Measurements from ENCODE around the gene EHMT1.

EHMT1 gene

GRCh38 chr9:137793196-137793841, 174.5 kb downstream of the EHMT1 start:
- no peak for TF ChIP-seq CTCF (IDR thresholded peaks at IDR 0.05; ENCODE audit: low read depth, low read length)
- no peaks in the 10 kb centered on the region for H3K27me3 ChIP-seq
- no peak for DNase-seq
- no peaks in the 10 kb centered on the region for H3K9me3 ChIP-seq
- H3K4me3 ChIP-seq (ENCODE audit: low read depth, low read length): no peak overlapping the region
- H3K36me3 ChIP-seq: peaks cover 57% of the 10 kb centered on the region
- no peaks in the 10 kb centered on the region for H3K4me1 ChIP-seq

DNA sequence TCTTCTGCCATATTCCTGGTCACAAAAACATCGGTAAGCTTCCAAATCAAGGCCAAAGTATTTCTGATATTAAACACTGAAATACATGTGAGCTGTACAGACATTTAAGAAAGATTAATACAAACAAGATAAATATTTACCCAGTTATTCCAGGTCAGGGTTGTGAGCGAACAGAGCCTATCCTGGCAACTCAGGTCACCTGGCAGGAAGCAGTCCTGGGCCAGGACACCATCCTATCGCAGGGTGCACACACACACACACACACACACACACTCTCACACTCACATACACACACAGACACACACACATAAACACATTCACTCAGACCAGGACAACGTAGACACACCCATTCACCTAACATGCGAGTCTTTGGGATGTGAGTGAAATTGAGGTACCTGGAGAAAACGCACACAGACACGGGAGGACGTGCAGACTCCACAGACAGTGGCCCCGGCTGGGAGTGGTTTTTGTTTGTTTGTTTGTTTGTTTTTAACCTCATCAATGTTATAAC, 176.4 kb downstream of the EHMT1 start:
- Histone ChIP-seq H3K4me3 (ENCODE audit: low read depth, low read length) (no peak overlapping the region), H3K4me1 (no peaks in the 10 kb centered on the region), H3K36me3 (peaks cover 66% of the 10 kb centered on the region), H3K27me3 (no peaks in the 10 kb centered on the region), H3K9me3 (no peaks in the 10 kb centered on the region)
- TF ChIP-seq CTCF (IDR thresholded peaks at IDR 0.05; ENCODE audit: low read depth, low read length): no peak
- no peak for DNase-seq

- Histone ChIP-seq H3K27me3 (no peaks in the 10 kb centered on the region), H3K9me3 (no peaks in the 10 kb centered on the region), H3K36me3 (peaks cover 69% of the 10 kb centered on the region), H3K4me1 (no peaks in the 10 kb centered on the region), H3K4me3 (ENCODE audit: low read depth, low read length) (no peak overlapping the region)
- TF ChIP-seq CTCF (IDR thresholded peaks at IDR 0.05; ENCODE audit: low read depth, low read length): no peak
- DNase-seq: no peak
These were observed 178.7 kb downstream of the EHMT1 start for GRCh38 chr9:137797206-137798120.

DNA sequence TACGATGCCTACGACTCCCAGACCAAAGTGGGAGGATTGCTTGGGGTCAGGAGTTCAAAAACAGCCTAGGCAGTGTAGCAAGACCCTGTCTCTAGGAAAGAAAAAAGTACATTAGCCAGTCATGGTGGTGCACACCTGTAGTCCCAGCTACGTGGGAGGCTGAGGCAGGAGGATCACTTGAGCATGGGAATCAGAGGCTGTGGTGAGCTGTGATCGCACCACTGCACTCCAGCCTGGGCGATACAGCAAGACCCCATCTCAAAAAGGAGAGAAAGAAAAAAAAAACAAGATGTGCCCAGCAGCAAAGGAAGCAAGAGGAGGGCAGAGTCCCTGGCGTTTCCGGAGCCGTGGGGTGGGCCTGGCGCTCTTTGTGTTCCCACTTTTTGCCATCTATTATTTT, 179.3 kb downstream of the EHMT1 start:
- H3K4me3 ChIP-seq (ENCODE audit: low read depth, low read length): no peak overlapping the region
- DNase-seq: no peak
- H3K27me3 ChIP-seq: no peaks in the 10 kb centered on the region
- TF ChIP-seq CTCF (IDR thresholded peaks at IDR 0.05; ENCODE audit: low read depth, low read length): no peak
- no peaks in the 10 kb centered on the region for H3K4me1 ChIP-seq
- H3K36me3 ChIP-seq: peaks cover 69% of the 10 kb centered on the region
- no peaks in the 10 kb centered on the region for H3K9me3 ChIP-seq

DNA sequence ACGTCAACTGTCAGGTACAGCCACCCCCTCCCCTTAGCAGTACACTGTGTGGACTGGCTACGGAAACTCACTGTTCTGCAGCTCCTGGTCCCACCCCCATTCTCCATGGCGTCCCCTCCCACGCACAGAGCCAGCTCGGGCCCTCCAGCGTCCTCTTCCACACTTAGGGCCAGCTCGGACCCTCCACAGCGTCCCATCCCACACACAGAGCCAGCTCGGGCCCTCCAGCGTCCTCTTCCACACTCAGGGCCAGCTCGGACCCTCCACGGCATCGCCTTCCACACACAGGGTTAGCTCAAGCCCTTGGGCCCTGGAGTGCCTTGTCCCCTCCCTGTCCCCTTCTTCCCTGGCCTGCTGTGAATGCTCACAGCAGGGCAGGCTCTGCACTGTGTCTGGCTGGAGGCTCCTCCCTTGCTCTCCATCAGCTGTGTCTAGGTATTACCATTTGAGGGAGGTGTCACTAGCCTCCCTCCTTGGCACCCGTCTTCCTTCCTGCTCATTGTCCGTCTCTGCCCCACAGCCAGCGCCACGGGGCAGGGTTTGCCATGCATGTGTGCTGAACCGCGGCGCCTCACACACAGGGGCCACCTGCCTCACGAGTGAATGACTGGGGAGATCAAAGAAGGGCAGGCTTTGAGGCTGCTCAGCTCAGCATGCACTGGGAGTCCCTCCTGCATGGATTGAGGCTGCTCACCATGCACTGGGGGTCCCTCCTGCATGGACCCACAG, 180.3 kb downstream of the EHMT1 start:
- Histone ChIP-seq H3K4me3 (ENCODE audit: low read depth, low read length) (no peak overlapping the region), H3K36me3 (peaks cover 69% of the 10 kb centered on the region), H3K27me3 (no peaks in the 10 kb centered on the region), H3K9me3 (no peaks in the 10 kb centered on the region), H3K4me1 (no peaks in the 10 kb centered on the region)
- TF ChIP-seq CTCF (IDR thresholded peaks at IDR 0.05; ENCODE audit: low read depth, low read length): no peak
- DNase-seq: no peak

Data from BE2C (cell line).